Panc1 (cell line): ENCODE measurements around the gene VASN. TPM values are rescaled to one million over a fixed set of nuclear protein-coding genes. Genes with fewer than 3 reads are reported as not detected.

Experiments used
- ATAC-seq: fragments of 200-7000 bp; cut with Tn5 transposase; 2 replicates; pipeline ENCODE4 v1.9.1; 2020; ENCODE audit warnings: mild to moderate bottlenecking, moderate library complexity
- BruUV-seq: library from RNA; stranded (reverse); fragments of 400-500 nt; replicated peaks from 2 replicates; lab custom pipeline; 2021; lab: Mats Ljungman, UMichigan
- CTCF ChIA-PET: fragments of 300-600 bp; sonication (Branson Sonifier 250); formaldehyde crosslinking; loops from one replicate; lab custom pipeline; 2022; ENCODE audit warnings: antibody characterized with exemption; lab: Charles Lee
- POLR2A ChIA-PET: fragments of 300-600 bp; sonication (Branson Sonifier 250); formaldehyde crosslinking; loops from one replicate; lab custom pipeline; 2022; ENCODE audit warnings: antibody characterized with exemption; lab: Charles Lee
- DNase-seq: peaks from one replicate; pipeline ENCODE4 v3.0.0-alpha.2; 2010; ENCODE audit warnings: low read depth, low spot score
- H3K27ac ChIP-seq: 2 replicates; pipeline ENCODE4 v1.5.1; 2011; ENCODE audit warnings: mild to moderate bottlenecking, low read length, inconsistent platforms
- H3K27me3 ChIP-seq: fragments of 200-500 bp; sonication (Bioruptor generic); 2 replicates; pipeline ENCODE4 v1.6.0; 2014; ENCODE audit warnings: low read length, inconsistent platforms; ENCODE audit not compliant: control insufficient read depth, insufficient read depth
- H3K36me3 ChIP-seq: fragments of 200-500 bp; sonication (Bioruptor generic); 2 replicates; pipeline ENCODE4 v1.5.1; 2014; ENCODE audit warnings: inconsistent platforms, mild to moderate bottlenecking, low read length, moderate library complexity; ENCODE audit not compliant: control insufficient read depth, insufficient read depth
- H3K4me1 ChIP-seq: 2 replicates; pipeline ENCODE4 v1.5.1; 2011; ENCODE audit warnings: inconsistent platforms, mild to moderate bottlenecking, low read length, moderate library complexity; ENCODE audit not compliant: control insufficient read depth, insufficient read depth
- H3K4me3 ChIP-seq, 2 experiments: 2 replicates each; pipeline ENCODE4 v1.5.1; 2011 to 2012; ENCODE audit warnings: low read depth in 2 of 2, low read length in 2 of 2, mild to moderate bottlenecking in 2 of 2, inconsistent platforms in 1 of 2, moderate library complexity in 1 of 2
- H3K9me3 ChIP-seq: fragments of 200-500 bp; sonication (Bioruptor generic); 2 replicates; pipeline ENCODE4 v1.5.1; 2014; ENCODE audit warnings: low read depth, mild to moderate bottlenecking, inconsistent platforms, low read length, moderate library complexity; ENCODE audit not compliant: control insufficient read depth, insufficient read depth
- in situ Hi-C: cut with HindIII; loops from 2 replicates; pipeline ENCODE4 v1.10.0; 2016; ENCODE audit warnings: low sequenced_read_pairs, low pct_unique_long_range_greater_than_20kb
- intact Hi-C: fragments of 100-400 bp; cut with micrococcal nuclease; formaldehyde crosslinking; loops from one replicate; pipeline ENCODE4 v1.10.0; 2022; ENCODE audit not compliant: unreplicated experiment
- total RNA-seq: library from RNA; stranded (reverse); gene quantifications from one replicate; pipeline ENCODE4 v1.2.1, GENCODE V29; 2021; ENCODE audit not compliant: unreplicated experiment
- TF ChIP-seq, protein P1 (sequence below), 2 experiments: IDR thresholded peaks; 2 replicates each; pipeline ENCODE4 v1.6.1; 2011 to 2012; ENCODE audit warnings: low read depth in 2 of 2, control low read depth in 1 of 2, low read length in 1 of 2, mild to moderate bottlenecking in 1 of 2, moderate library complexity in 1 of 2; ENCODE audit not compliant: insufficient read depth in 1 of 2

The VASN gene
- total RNA-seq, 1 experiment from 2014 or later: 33.5 TPM

GRCh38 chr16:4431023-4431422 is 59.4 kb downstream of the VASN start:
- H3K9me3 ChIP-seq: no peaks in the 10 kb centered on the region
- H3K27ac ChIP-seq: no peak overlapping the region
- no peaks in the 10 kb centered on the region for H3K27me3 ChIP-seq
- no peak for DNase-seq
- intact Hi-C loops (no loop called here), in situ Hi-C loops (no loop called here)
- no peak overlapping the region for H3K4me3 ChIP-seq
- TF ChIP-seq, protein P1, sequence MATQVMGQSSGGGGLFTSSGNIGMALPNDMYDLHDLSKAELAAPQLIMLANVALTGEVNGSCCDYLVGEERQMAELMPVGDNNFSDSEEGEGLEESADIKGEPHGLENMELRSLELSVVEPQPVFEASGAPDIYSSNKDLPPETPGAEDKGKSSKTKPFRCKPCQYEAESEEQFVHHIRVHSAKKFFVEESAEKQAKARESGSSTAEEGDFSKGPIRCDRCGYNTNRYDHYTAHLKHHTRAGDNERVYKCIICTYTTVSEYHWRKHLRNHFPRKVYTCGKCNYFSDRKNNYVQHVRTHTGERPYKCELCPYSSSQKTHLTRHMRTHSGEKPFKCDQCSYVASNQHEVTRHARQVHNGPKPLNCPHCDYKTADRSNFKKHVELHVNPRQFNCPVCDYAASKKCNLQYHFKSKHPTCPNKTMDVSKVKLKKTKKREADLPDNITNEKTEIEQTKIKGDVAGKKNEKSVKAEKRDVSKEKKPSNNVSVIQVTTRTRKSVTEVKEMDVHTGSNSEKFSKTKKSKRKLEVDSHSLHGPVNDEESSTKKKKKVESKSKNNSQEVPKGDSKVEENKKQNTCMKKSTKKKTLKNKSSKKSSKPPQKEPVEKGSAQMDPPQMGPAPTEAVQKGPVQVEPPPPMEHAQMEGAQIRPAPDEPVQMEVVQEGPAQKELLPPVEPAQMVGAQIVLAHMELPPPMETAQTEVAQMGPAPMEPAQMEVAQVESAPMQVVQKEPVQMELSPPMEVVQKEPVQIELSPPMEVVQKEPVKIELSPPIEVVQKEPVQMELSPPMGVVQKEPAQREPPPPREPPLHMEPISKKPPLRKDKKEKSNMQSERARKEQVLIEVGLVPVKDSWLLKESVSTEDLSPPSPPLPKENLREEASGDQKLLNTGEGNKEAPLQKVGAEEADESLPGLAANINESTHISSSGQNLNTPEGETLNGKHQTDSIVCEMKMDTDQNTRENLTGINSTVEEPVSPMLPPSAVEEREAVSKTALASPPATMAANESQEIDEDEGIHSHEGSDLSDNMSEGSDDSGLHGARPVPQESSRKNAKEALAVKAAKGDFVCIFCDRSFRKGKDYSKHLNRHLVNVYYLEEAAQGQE (IDR thresholded peaks at IDR 0.05; ENCODE audit: insufficient read depth in 1 of 2, low read depth in 2 of 2, low read length in 1 of 2): no peak
- no TSS peak for BruUV-seq
- CTCF ChIA-PET: no interaction called here
- ATAC-seq: no peak
- H3K36me3 ChIP-seq: peaks cover 11% of the 10 kb centered on the region; the same call in 1 of the 2 replicates
- H3K4me1 ChIP-seq: peaks cover 13% of the 10 kb centered on the region
- POLR2A ChIA-PET: no interaction called here

Other genes with a start within 250 kb of the VASN start
- gene SRL, start 129.8 kb upstream of the VASN start, total RNA-seq: not detected
- 11.1 TPM for gene TFAP4, start 98.8 kb upstream of the VASN start, total RNA-seq
- 87.3 TPM for gene GLIS2, start 55.8 kb upstream of the VASN start, total RNA-seq
- 104 TPM for gene PAM16, start 20.5 kb upstream of the VASN start, total RNA-seq
- 37.5 TPM for gene CORO7, start 44.7 kb downstream of the VASN start, total RNA-seq
- 68.7 TPM for gene DNAJA3, start 54.0 kb downstream of the VASN start, total RNA-seq
- 109 TPM for gene NMRAL1, start 102.8 kb downstream of the VASN start, total RNA-seq
- gene HMOX2, start 104.5 kb downstream of the VASN start, total RNA-seq: 72.6 TPM
- 26.8 TPM for gene CDIP1, start 166.9 kb downstream of the VASN start, total RNA-seq
- gene C16orf96, start 184.5 kb downstream of the VASN start, total RNA-seq: 0.15 TPM
- gene UBALD1, start 243.0 kb downstream of the VASN start, total RNA-seq: 29.9 TPM